Uterus (tissue), 4 donors: ENCODE measurements around the gene NEK10. TPM values are rescaled to one million over a fixed set of nuclear protein-coding genes. Genes with fewer than 3 reads are reported as not detected.

Source experiments
- DNase-seq, 2 donors: peaks; one replicate each; pipeline ENCODE4 v3.0.0-alpha.2; 2019 to 2020
- H3K27ac ChIP-seq, 2 donors: fragments of 200-600 bp; sonication (generic); 1 replicate in 1 of 2; 2 replicates in 1 of 2; pipeline ENCODE4 v1.5.1; 2016 to 2018
- H3K27me3 ChIP-seq, 2 donors: fragments of 200-600 bp; sonication (generic); one replicate each; pipeline ENCODE4 v1.5.1; 2018 to 2019; ENCODE audit warnings: control low read depth in 1 of 2
- H3K36me3 ChIP-seq, 2 donors: fragments of 200-600 bp; sonication (generic); one replicate each; pipeline ENCODE4 v1.5.1; 2019; ENCODE audit warnings: control low read depth in 1 of 2
- H3K4me1 ChIP-seq, 2 donors: fragments of 200-600 bp; sonication (generic); one replicate each; pipeline ENCODE4 v1.5.1; 2018 to 2019; ENCODE audit warnings: control low read depth in 1 of 2
- H3K4me3 ChIP-seq, 2 donors: fragments of 200-600 bp; sonication (generic); 1 replicate in 1 of 2; 2 replicates in 1 of 2; pipeline ENCODE4 v1.5.1; 2018 to 2019; ENCODE audit warnings: mild to moderate bottlenecking in 1 of 2
- H3K9me3 ChIP-seq, 2 donors: fragments of 200-600 bp; sonication (generic); one replicate each; pipeline ENCODE4 v1.5.1; 2019; ENCODE audit warnings: control low read depth in 1 of 2
- POLR2A ChIP-seq, 2 donors: fragments of 450-650 bp; IDR thresholded peaks; one replicate each; pipeline ENCODE4 v1.6.1; 2016; ENCODE audit warnings: antibody characterized with exemption in 2 of 2, mild to moderate bottlenecking in 1 of 2, moderate library complexity in 1 of 2
- intact Hi-C: fragments of 100-400 bp; cut with DNase I; formaldehyde crosslinking; loops from one replicate; pipeline ENCODE4 v1.15.1; 2023; ENCODE audit warnings: low total_unique reads
- total RNA-seq, 4 donors: library from RNA; depleted of rRNA in 3 of 4; stranded (reverse); fragments of >200 nt in 3 of 4; gene quantifications; one replicate each; pipeline versions ENCODE4 v1.1.0 to v1.2.4, GENCODE V29; 2014 to 2023
- TF ChIP-seq, protein P1 (sequence below), 4 experiments: fragments of 200-600 bp in 2 of 4; fragments of 450-650 bp in 2 of 4; sonication (generic) in 2 of 4; IDR thresholded peaks; one replicate each; pipeline ENCODE4 v1.5.1; 2016 to 2019; ENCODE audit warnings: antibody characterized with exemption in 4 of 4, mild to moderate bottlenecking in 2 of 4, moderate library complexity in 1 of 4
- donor health status: DM: yes; HTN: yes; CAD: no.

The NEK10 gene
- total RNA-seq, 4 donors from 2014 or later: under 0.01 to 8.3 (median 0.83) TPM

DNA sequence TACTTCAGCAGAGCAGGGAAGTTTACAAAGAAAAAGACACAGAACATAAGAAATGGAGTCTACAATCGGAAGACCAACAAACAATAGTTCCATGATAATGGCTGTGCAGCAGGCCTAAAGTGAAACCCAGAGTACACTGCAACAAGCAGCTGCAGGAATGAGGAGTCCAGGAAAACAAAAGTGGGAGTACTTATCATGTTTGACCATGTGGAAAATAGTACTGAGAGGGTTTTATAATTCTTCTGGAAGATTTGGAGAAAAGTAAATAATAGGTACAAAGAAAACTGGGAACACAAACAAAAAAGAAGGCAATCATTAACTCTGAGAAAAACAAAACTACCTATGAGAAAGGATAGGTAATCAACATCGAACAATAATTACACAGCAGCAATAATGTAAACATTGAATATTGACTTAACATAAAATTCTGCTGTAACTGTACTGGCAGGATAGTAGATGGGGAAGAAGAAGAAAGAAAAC is 87.5 kb downstream of the NEK10 start:
- TF ChIP-seq, protein P1, sequence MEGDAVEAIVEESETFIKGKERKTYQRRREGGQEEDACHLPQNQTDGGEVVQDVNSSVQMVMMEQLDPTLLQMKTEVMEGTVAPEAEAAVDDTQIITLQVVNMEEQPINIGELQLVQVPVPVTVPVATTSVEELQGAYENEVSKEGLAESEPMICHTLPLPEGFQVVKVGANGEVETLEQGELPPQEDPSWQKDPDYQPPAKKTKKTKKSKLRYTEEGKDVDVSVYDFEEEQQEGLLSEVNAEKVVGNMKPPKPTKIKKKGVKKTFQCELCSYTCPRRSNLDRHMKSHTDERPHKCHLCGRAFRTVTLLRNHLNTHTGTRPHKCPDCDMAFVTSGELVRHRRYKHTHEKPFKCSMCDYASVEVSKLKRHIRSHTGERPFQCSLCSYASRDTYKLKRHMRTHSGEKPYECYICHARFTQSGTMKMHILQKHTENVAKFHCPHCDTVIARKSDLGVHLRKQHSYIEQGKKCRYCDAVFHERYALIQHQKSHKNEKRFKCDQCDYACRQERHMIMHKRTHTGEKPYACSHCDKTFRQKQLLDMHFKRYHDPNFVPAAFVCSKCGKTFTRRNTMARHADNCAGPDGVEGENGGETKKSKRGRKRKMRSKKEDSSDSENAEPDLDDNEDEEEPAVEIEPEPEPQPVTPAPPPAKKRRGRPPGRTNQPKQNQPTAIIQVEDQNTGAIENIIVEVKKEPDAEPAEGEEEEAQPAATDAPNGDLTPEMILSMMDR (IDR thresholded peaks at IDR 0.05): no peak
- no peak for TF ChIP-seq POLR2A (IDR thresholded peaks at IDR 0.05)
- Histone ChIP-seq H3K27ac (no peak overlapping the region), H3K4me3 (no peak overlapping the region), H3K27me3 (no peaks in the 10 kb centered on the region), H3K36me3 (no peaks in the 10 kb centered on the region), H3K9me3 (no peaks in the 10 kb centered on the region), H3K4me1 (no peaks in the 10 kb centered on the region)
- intact Hi-C loops: no loop called here
- DNase-seq: no peak

DNA sequence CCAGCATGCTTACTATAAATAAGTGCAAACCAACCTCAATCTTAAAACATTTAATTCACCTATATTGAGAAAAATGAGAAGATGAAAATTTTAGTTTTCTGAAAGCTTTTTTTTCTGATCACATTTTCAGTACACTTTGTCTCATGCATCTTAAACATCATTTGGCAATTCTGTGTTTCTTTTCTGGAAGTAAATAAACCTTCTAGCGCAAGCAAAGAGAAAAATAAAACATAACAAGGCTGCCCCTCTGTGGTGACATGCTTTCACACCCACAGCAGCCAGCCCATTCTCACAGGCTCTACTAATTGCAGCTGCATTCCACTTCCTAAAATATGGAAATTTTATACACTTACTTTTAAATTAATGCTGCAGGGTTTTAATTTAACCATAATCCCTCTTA is 90.1 kb downstream of the NEK10 start:
- Histone ChIP-seq H3K4me3 (no peak overlapping the region), H3K36me3 (no peaks in the 10 kb centered on the region), H3K4me1 (no peaks in the 10 kb centered on the region), H3K27me3 (no peaks in the 10 kb centered on the region), H3K9me3 (no peaks in the 10 kb centered on the region), H3K27ac (no peak overlapping the region)
- DNase-seq: no peak
- intact Hi-C loops: no loop called here
- TF ChIP-seq, protein P1 (IDR thresholded peaks at IDR 0.05): no peak
- no peak for TF ChIP-seq POLR2A (IDR thresholded peaks at IDR 0.05)

DNA sequence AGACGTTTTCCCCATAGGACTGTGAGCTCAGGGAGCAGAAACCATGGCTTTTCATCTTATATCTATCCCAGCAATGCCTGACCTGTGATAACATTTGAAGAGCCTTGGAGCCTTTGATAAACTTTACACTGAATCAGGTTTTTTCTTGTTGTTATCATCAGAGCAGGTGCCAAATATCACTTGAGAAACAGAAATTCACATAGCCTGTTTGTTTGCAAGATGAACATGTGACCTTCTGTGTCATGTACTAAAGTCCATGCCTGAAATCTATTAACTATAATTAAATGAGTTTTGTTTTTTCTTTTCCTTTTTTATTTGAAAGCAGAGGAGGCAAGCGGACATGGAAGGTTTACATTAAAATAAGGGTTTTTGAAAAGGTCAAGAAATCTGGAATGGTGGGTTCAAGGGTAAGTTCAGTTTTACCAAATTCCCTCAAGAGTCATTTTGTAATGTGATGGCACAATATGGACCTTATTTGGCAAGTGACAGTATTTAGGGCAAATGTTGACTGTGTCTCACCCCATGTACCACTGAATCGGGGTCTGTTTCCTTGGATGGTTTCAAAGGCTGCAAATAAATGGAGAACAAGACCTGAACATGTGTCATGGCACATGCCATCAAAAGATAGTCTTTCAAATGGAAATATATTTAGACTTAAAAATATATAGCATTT is 90.7 kb downstream of the NEK10 start:
- Histone ChIP-seq H3K4me3 (no peak overlapping the region), H3K27me3 (no peaks in the 10 kb centered on the region), H3K4me1 (no peaks in the 10 kb centered on the region), H3K36me3 (no peaks in the 10 kb centered on the region), H3K27ac (no peak overlapping the region), H3K9me3 (no peaks in the 10 kb centered on the region)
- intact Hi-C loops: no loop called here
- TF ChIP-seq, protein P1 (IDR thresholded peaks at IDR 0.05): no peak
- TF ChIP-seq POLR2A (IDR thresholded peaks at IDR 0.05): no peak
- no peak for DNase-seq

DNA sequence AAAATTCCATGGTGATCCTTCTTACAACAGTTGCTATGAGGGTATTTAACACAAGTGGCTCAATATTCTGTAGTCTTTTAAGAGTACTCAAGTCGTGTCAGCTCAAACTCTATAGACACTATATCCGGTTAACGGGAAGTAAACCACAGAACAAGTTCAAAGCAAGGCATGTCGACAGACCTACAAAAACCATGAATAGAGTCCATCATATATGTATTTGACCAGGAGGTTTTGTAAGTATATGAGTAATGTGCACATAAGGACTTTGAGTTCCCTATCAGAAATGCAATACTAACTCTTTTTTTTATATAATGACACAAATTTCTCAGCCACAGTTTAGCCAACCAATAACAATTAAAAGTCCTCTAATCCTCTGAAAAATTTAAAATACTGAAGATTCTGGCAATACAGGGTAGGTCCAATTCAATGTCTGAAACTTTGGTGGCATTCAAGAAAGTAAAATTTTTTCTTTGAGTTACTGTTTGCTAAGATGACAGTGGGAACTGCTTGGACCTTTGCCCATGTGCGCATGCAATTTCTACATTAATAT is 93.7 kb downstream of the NEK10 start:
- no peak for TF ChIP-seq POLR2A (IDR thresholded peaks at IDR 0.05)
- TF ChIP-seq, protein P1 (IDR thresholded peaks at IDR 0.05): no peak
- no peak for DNase-seq
- Histone ChIP-seq H3K9me3 (no peaks in the 10 kb centered on the region), H3K27ac (no peak overlapping the region), H3K27me3 (no peaks in the 10 kb centered on the region), H3K36me3 (no peaks in the 10 kb centered on the region), H3K4me1 (no peaks in the 10 kb centered on the region), H3K4me3 (no peak overlapping the region)
- intact Hi-C loops: no loop called here

DNA sequence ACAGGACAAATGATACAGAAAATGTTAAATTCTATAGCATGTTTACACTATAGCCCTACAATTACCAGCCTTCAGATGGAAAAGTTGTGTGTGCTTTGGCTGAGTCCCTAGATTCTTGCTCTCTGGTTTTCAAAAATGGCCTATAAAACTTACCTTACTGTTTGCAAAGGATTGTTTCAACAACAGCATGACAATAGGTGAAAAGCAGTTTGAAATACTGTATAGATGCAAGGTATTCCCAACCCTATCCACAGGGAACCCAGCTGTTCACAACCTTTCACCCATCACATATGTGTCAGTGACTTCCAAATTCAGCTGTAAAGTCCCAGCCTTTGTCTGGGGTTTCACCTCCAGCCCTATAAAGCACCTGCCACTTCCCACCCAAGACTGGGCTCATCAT is 97.3 kb downstream of the NEK10 start:
- H3K27me3 ChIP-seq: no peaks in the 10 kb centered on the region
- H3K36me3 ChIP-seq: no peaks in the 10 kb centered on the region
- H3K9me3 ChIP-seq: no peaks in the 10 kb centered on the region
- H3K4me1 ChIP-seq: no peaks in the 10 kb centered on the region
- intact Hi-C loops: no loop called here
- no peak for TF ChIP-seq POLR2A (IDR thresholded peaks at IDR 0.05)
- TF ChIP-seq, protein P1 (IDR thresholded peaks at IDR 0.05): no peak
- H3K27ac ChIP-seq: no peak overlapping the region
- DNase-seq: no peak
- no peak overlapping the region for H3K4me3 ChIP-seq
